H9 (cell line): ENCODE data around the gene ZFYVE27. TPM values are rescaled to one million over a fixed set of nuclear protein-coding genes. Genes with fewer than 3 reads are reported as not detected.

Experiments
- DNase-seq: peaks from one replicate; pipeline ENCODE4 v3.0.0-alpha.2; 2017
- H2AFZ ChIP-seq: one replicate; pipeline ENCODE4 v1.6.1; 2013; ENCODE audit warnings: mild to moderate bottlenecking, low read length, control low read depth, moderate library complexity
- H2AK5ac ChIP-seq: 2 replicates; pipeline ENCODE4 v1.6.1; 2013; ENCODE audit warnings: low read length, control low read depth, mixed read lengths; ENCODE audit not compliant: insufficient read length
- H2BK120ac ChIP-seq: one replicate; pipeline ENCODE4 v1.6.1; 2013; ENCODE audit warnings: low read depth, mild to moderate bottlenecking, low read length, control low read depth, inconsistent platforms; ENCODE audit not compliant: poor library complexity, severe bottlenecking
- H2BK12ac ChIP-seq: 2 replicates; pipeline ENCODE4 v1.6.1; 2013; ENCODE audit warnings: low read length, control low read depth, mixed read lengths, low read depth; ENCODE audit not compliant: insufficient read length
- H2BK15ac ChIP-seq: 2 replicates; pipeline ENCODE4 v1.6.1; 2013; ENCODE audit warnings: low read depth, low read length, control low read depth
- H2BK20ac ChIP-seq: one replicate; pipeline ENCODE4 v1.6.1; 2013; ENCODE audit warnings: low read depth, mild to moderate bottlenecking, low read length, control low read depth, inconsistent platforms; ENCODE audit not compliant: poor library complexity, severe bottlenecking
- H2BK5ac ChIP-seq: 2 replicates; pipeline ENCODE4 v1.6.1; 2013; ENCODE audit warnings: low read length, control low read depth, mixed read lengths; ENCODE audit not compliant: insufficient read length
- H3K14ac ChIP-seq: 2 replicates; pipeline ENCODE4 v1.6.1; 2013; ENCODE audit warnings: low read length, control low read depth; ENCODE audit not compliant: insufficient read depth
- H3K18ac ChIP-seq: 2 replicates; pipeline ENCODE4 v1.6.1; 2013; ENCODE audit warnings: low read depth, mild to moderate bottlenecking, mixed read lengths, low read length, control low read depth; ENCODE audit not compliant: insufficient read length
- H3K23ac ChIP-seq: 2 replicates; pipeline ENCODE4 v1.6.1; 2013; ENCODE audit warnings: low read length, control low read depth, mixed read lengths, low read depth; ENCODE audit not compliant: insufficient read length
- H3K23me2 ChIP-seq: 2 replicates; pipeline ENCODE4 v1.6.1; 2013; ENCODE audit warnings: low read depth, mild to moderate bottlenecking, mixed read lengths, low read length, control low read depth; ENCODE audit not compliant: insufficient read length, poor library complexity, severe bottlenecking
- H3K27ac ChIP-seq: 2 replicates; pipeline ENCODE4 v1.5.1; 2013; ENCODE audit warnings: low read length, control low read depth, mixed read lengths, low read depth; ENCODE audit not compliant: insufficient read length
- H3K27me3 ChIP-seq: 2 replicates; pipeline ENCODE4 v1.6.1; 2013; ENCODE audit warnings: low read length, control low read depth, inconsistent platforms; ENCODE audit not compliant: insufficient read depth
- H3K4ac ChIP-seq: 2 replicates; pipeline ENCODE4 v1.6.1; 2013; ENCODE audit warnings: low read depth, mild to moderate bottlenecking, control low read depth, inconsistent platforms, low read length, moderate library complexity
- H3K4me1 ChIP-seq: 2 replicates; pipeline ENCODE4 v1.6.1; 2013; ENCODE audit warnings: low read length, control low read depth, inconsistent platforms; ENCODE audit not compliant: insufficient read depth
- H3K4me2 ChIP-seq: 2 replicates; pipeline ENCODE4 v1.6.1; 2013; ENCODE audit warnings: low read length, control low read depth, mixed read lengths; ENCODE audit not compliant: insufficient read length, insufficient read depth
- H3K56ac ChIP-seq: 2 replicates; pipeline ENCODE4 v1.6.1; 2013; ENCODE audit warnings: low read depth, mild to moderate bottlenecking, mixed read lengths, low read length, control low read depth; ENCODE audit not compliant: insufficient read length
- H3K79me1 ChIP-seq: 2 replicates; pipeline ENCODE4 v1.6.1; 2013; ENCODE audit warnings: low read depth, mild to moderate bottlenecking, moderate library complexity, low read length, control low read depth, inconsistent platforms; ENCODE audit not compliant: insufficient read depth, poor library complexity, severe bottlenecking
- H3K79me2 ChIP-seq: 2 replicates; pipeline ENCODE4 v1.6.1; 2013; ENCODE audit warnings: low read length, control low read depth, inconsistent platforms; ENCODE audit not compliant: insufficient read depth
- H3K9ac ChIP-seq: 2 replicates; pipeline ENCODE4 v1.6.1; 2013; ENCODE audit warnings: low read length, control low read depth, mixed read lengths; ENCODE audit not compliant: insufficient read length; ENCODE audit errors: extremely low read depth
- H3K9me3 ChIP-seq: one replicate; pipeline ENCODE4 v1.6.1; 2013; ENCODE audit warnings: low read depth, low read length, inconsistent platforms; ENCODE audit not compliant: control insufficient read depth
- H3T11ph ChIP-seq: one replicate; pipeline ENCODE4 v1.6.1; 2013; ENCODE audit warnings: mild to moderate bottlenecking, low read length, control low read depth, inconsistent platforms
- H4K20me1 ChIP-seq: one replicate; pipeline ENCODE4 v1.6.1; 2013; ENCODE audit not compliant: control insufficient read depth, insufficient read length, insufficient read depth
- H4K5ac ChIP-seq: 2 replicates; pipeline ENCODE4 v1.6.1; 2013; ENCODE audit warnings: low read depth, mild to moderate bottlenecking, mixed read lengths, low read length, control low read depth; ENCODE audit not compliant: insufficient read length
- H4K8ac ChIP-seq: replicated peaks from 2 replicates; pipeline ENCODE4 v1.6.1; 2013; ENCODE audit warnings: low read length, control low read depth, mixed read lengths, low read depth; ENCODE audit not compliant: insufficient read length
- H4K91ac ChIP-seq: 2 replicates; pipeline ENCODE4 v1.6.1; 2013; ENCODE audit warnings: low read depth, mild to moderate bottlenecking, moderate library complexity, mixed read lengths, low read length, control low read depth; ENCODE audit not compliant: insufficient read length
- H3K27ac Mint-ChIP-seq, 3 experiments: 2 replicates in 2 of 3; 3 replicates in 1 of 3; pipeline ENCODE4 v1.8.0; 2020 to 2021; ENCODE audit warnings: mixed read lengths in 3 of 3, mild to moderate bottlenecking in 1 of 3, moderate library complexity in 1 of 3
- H3K27me3 Mint-ChIP-seq: 2 replicates; pipeline ENCODE4 v1.8.0; 2021; ENCODE audit warnings: low read depth, mild to moderate bottlenecking, moderate library complexity, mixed read lengths
- H3K36me3 Mint-ChIP-seq, 3 experiments: 2 replicates in 2 of 3; 3 replicates in 1 of 3; pipeline ENCODE4 v1.8.0; 2020 to 2021; ENCODE audit warnings: low read depth in 3 of 3, mixed read lengths in 3 of 3; ENCODE audit not compliant: insufficient read depth in 1 of 3
- H3K4me1 Mint-ChIP-seq, 2 experiments: 2 replicates each; pipeline ENCODE4 v1.8.0; 2020; ENCODE audit warnings: mixed read lengths in 2 of 2
- H3K4me3 Mint-ChIP-seq, 2 experiments: 2 replicates in 1 of 2; 3 replicates in 1 of 2; pipeline ENCODE4 v1.8.0; 2020 to 2021; ENCODE audit warnings: mild to moderate bottlenecking in 2 of 2, mixed read lengths in 2 of 2, moderate library complexity in 1 of 2
- H3K9me3 Mint-ChIP-seq, 2 experiments: 2 replicates in 1 of 2; 3 replicates in 1 of 2; pipeline ENCODE4 v1.8.0; 2020; ENCODE audit warnings: mild to moderate bottlenecking in 2 of 2, mixed read lengths in 2 of 2, moderate library complexity in 1 of 2
- WGBS: extraction: QIAGEN DNeasy Blood & Tissue Kit; methylation state at CpG from one replicate; pipeline ENCODE4 v1.1.7; 2013; ENCODE audit warnings: missing lambda C conversion rate, low lambda C conversion rate, mixed read lengths; ENCODE audit not compliant: insufficient read length; ENCODE audit errors: extremely low coverage; 5-methylcytosine and 5-hydroxymethylcytosine counted together
- total RNA-seq: library from RNA; stranded (reverse); gene quantifications from 2 replicates; pipeline ENCODE4 v1.2.1, GENCODE V29; 2021
- TF ChIP-seq, protein P1 (sequence below): fragments of 200-600 bp; sonication (generic); conservative IDR thresholded peaks from 3 replicates; pipeline ENCODE4 v1.8.0; 2021; ENCODE audit warnings: antibody characterized with exemption, mild to moderate bottlenecking

The ZFYVE27 gene
- total RNA-seq, 1 experiment from 2014 or later, result 33.2 TPM

DNA sequence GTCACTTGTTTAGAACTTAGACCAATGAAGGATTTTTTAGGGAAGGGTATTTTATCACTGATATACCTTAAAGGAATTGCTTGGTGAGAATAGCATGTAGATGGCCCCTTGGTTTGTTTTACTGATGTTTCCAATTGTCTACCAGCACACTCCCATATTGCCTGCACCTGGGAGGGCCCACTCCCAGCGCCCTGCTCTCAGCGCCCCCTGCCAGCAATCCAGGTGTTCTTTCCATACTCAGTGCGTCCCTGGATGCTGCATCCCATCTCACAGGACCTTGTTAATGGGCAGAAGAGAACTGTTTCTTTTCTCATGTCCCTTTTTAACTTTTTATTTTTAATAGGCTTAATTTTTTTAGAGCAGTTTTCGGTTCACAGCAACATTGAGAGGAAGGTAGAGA is 59.0 kb downstream of the ZFYVE27 start:
- no peak overlapping the region for H3K14ac ChIP-seq
- H3K23ac ChIP-seq, result no peak overlapping the region
- Mint-ChIP-seq H3K27ac (no peak overlapping the region), H3K4me3 (no peak overlapping the region), H3K4me1 (peaks cover 6% of the 10 kb centered on the region in 2 experiments; a peak in 2 of 4 replicates), H3K9me3 (peaks cover 8 to 12% of the 10 kb centered on the region in 2 experiments), H3K36me3 (no peaks in the 10 kb centered on the region; a peak in 1 of 7 replicates), H3K27me3 (peaks cover 23% of the 10 kb centered on the region)
- no peaks in the 10 kb centered on the region for H3K4me1 ChIP-seq
- H3K79me2 ChIP-seq, result no peaks in the 10 kb centered on the region
- H2AK5ac ChIP-seq, result no peak overlapping the region
- H3K4me2 ChIP-seq, result no peak overlapping the region
- no peak overlapping the region for H2BK20ac ChIP-seq
- H3K79me1 ChIP-seq, result no peaks in the 10 kb centered on the region
- H4K20me1 ChIP-seq, result no peaks in the 10 kb centered on the region
- H3K9me3 ChIP-seq, result no peaks in the 10 kb centered on the region
- H2AFZ ChIP-seq, result no peak overlapping the region
- H3K23me2 ChIP-seq, result no peaks in the 10 kb centered on the region
- no peak for DNase-seq
- no peak overlapping the region for H2BK120ac ChIP-seq
- H4K8ac ChIP-seq, result no peak overlapping the region
- H3K9ac ChIP-seq, result no peak overlapping the region
- H2BK5ac ChIP-seq, result no peak overlapping the region
- TF ChIP-seq, protein P1, sequence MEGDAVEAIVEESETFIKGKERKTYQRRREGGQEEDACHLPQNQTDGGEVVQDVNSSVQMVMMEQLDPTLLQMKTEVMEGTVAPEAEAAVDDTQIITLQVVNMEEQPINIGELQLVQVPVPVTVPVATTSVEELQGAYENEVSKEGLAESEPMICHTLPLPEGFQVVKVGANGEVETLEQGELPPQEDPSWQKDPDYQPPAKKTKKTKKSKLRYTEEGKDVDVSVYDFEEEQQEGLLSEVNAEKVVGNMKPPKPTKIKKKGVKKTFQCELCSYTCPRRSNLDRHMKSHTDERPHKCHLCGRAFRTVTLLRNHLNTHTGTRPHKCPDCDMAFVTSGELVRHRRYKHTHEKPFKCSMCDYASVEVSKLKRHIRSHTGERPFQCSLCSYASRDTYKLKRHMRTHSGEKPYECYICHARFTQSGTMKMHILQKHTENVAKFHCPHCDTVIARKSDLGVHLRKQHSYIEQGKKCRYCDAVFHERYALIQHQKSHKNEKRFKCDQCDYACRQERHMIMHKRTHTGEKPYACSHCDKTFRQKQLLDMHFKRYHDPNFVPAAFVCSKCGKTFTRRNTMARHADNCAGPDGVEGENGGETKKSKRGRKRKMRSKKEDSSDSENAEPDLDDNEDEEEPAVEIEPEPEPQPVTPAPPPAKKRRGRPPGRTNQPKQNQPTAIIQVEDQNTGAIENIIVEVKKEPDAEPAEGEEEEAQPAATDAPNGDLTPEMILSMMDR, result peak; percentile 56
- H4K91ac ChIP-seq, result no peak overlapping the region
- no CpG with 5 or more reads among the region's 4 CpGs for WGBS
- H3T11ph ChIP-seq, result no peak overlapping the region
- H3K27ac ChIP-seq, result no peak overlapping the region
- no peaks in the 10 kb centered on the region for H3K27me3 ChIP-seq
- H3K18ac ChIP-seq, result no peak overlapping the region
- H2BK15ac ChIP-seq, result no peak overlapping the region
- H3K56ac ChIP-seq, result no peak overlapping the region
- H2BK12ac ChIP-seq, result no peak overlapping the region
- no peak overlapping the region for H3K4ac ChIP-seq
- no peak overlapping the region for H4K5ac ChIP-seq
